HG02852 (cell line): ENCODE measurements around the gene SLC38A1.
"Not testable (repeated sequence)": the region's sequence is repeated elsewhere in the genome, so short reads cannot be mapped to it uniquely, and the experiment has no call there.

ENCODE experiments used
- ATAC-seq: cut with Tn5 transposase; IDR thresholded peaks from one replicate; pipeline ENCODE4 v1.9.1; 2021; ENCODE audit warnings: mild to moderate bottlenecking, moderate library complexity; ENCODE audit not compliant: unreplicated experiment

Gene SLC38A1

GRCh38 chr12:46174061-46174662 is 94.7 kb downstream of the SLC38A1 start:
- ATAC-seq, result peak; percentile 48

GRCh38 chr12:46168426-46168825 is 100.4 kb downstream of the SLC38A1 start:
- no peak for ATAC-seq

- ATAC-seq, result no peak
These were observed 101.4 kb downstream of the SLC38A1 start for GRCh38 chr12:46167412-46167811.

- ATAC-seq, result no peak
These were observed 103.7 kb downstream of the SLC38A1 start for GRCh38 chr12:46165191-46165590.

GRCh38 chr12:46164186-46164761 is 104.6 kb downstream of the SLC38A1 start:
- ATAC-seq, result no peak

GRCh38 chr12:46162549-46163076 is 106.2 kb downstream of the SLC38A1 start:
- not testable (repeated sequence) for ATAC-seq

- ATAC-seq, result no peak
These were observed 107.7 kb downstream of the SLC38A1 start for GRCh38 chr12:46160981-46161690.

- no peak for ATAC-seq
These were observed 108.5 kb downstream of the SLC38A1 start for GRCh38 chr12:46160101-46160980.

- no peak for ATAC-seq
These were observed 109.4 kb downstream of the SLC38A1 start for GRCh38 chr12:46159309-46159901.

- ATAC-seq, result no peak
These were observed 110.3 kb downstream of the SLC38A1 start for GRCh38 chr12:46158501-46158900.

GRCh38 chr12:46154221-46154985 is 114.4 kb downstream of the SLC38A1 start:
- no peak for ATAC-seq

- ATAC-seq, result no peak
These were observed 115.5 kb downstream of the SLC38A1 start for GRCh38 chr12:46153268-46153872.

- no peak for ATAC-seq
These were observed 116.4 kb downstream of the SLC38A1 start for GRCh38 chr12:46152456-46152855.

GRCh38 chr12:46150735-46151134 is 118.1 kb downstream of the SLC38A1 start:
- ATAC-seq, result no peak

- ATAC-seq, result no peak
These were observed 118.9 kb downstream of the SLC38A1 start for GRCh38 chr12:46149905-46150304.

- ATAC-seq, result no peak
These were observed 119.8 kb downstream of the SLC38A1 start for GRCh38 chr12:46149079-46149464.

GRCh38 chr12:46148327-46149078 is 120.3 kb downstream of the SLC38A1 start:
- ATAC-seq, result no peak

- ATAC-seq, result no peak
These were observed 121.7 kb downstream of the SLC38A1 start for GRCh38 chr12:46147144-46147543.

- no peak for ATAC-seq
These were observed 123.0 kb downstream of the SLC38A1 start for GRCh38 chr12:46145881-46146280.
